ENCODE data around the gene FAM83E. TPM values are rescaled to one million over a fixed set of nuclear protein-coding genes. Genes with fewer than 3 reads are reported as not detected.
A peak's percentile ranks its signal among the peaks of the same experiment; 100 is the strongest.

The FAM83E gene
- polyA plus RNA-seq, 1 donor from 2014 or later, result 0.73 TPM

- H3K36me3 ChIP-seq (ENCODE audit: insufficient read depth, low read length), result no peaks in the 10 kb centered on the region
- H3K9ac ChIP-seq (ENCODE audit: low read length), result no peak overlapping the region
- H2AFZ ChIP-seq (ENCODE audit: low read depth, low read length), result no peak overlapping the region
- no peak overlapping the region for H3K27ac ChIP-seq (ENCODE audit: low read length)
- H3K9me3 ChIP-seq (ENCODE audit: low read length), result no peaks in the 10 kb centered on the region
- H3K79me2 ChIP-seq (replicated peaks; ENCODE audit: insufficient read depth, low read length), result no peaks in the 10 kb centered on the region
- no peak overlapping the region for H3K4me3 ChIP-seq (ENCODE audit: low read length)
- H3K4me2 ChIP-seq (ENCODE audit: low read length), result no peak overlapping the region
- TF ChIP-seq MXI1 (conservative IDR thresholded peaks at IDR 0.05; ENCODE audit: poor library complexity, severe bottlenecking), result no peak
- peaks cover 8% of the 10 kb centered on the region for H3F3A ChIP-seq (ENCODE audit: insufficient read depth, low read length, poor library complexity, severe bottlenecking)
- H4K20me1 ChIP-seq (ENCODE audit: insufficient read depth), result no peaks in the 10 kb centered on the region
- no peaks in the 10 kb centered on the region for H3K27me3 ChIP-seq (ENCODE audit: insufficient read depth, low read depth, low read length)
- H3K9me2 ChIP-seq (ENCODE audit: insufficient read depth, low read length), result no peaks in the 10 kb centered on the region
These were observed 27.0 kb upstream of the FAM83E start for GRCh38 chr19:48641850-48642249.

DNA sequence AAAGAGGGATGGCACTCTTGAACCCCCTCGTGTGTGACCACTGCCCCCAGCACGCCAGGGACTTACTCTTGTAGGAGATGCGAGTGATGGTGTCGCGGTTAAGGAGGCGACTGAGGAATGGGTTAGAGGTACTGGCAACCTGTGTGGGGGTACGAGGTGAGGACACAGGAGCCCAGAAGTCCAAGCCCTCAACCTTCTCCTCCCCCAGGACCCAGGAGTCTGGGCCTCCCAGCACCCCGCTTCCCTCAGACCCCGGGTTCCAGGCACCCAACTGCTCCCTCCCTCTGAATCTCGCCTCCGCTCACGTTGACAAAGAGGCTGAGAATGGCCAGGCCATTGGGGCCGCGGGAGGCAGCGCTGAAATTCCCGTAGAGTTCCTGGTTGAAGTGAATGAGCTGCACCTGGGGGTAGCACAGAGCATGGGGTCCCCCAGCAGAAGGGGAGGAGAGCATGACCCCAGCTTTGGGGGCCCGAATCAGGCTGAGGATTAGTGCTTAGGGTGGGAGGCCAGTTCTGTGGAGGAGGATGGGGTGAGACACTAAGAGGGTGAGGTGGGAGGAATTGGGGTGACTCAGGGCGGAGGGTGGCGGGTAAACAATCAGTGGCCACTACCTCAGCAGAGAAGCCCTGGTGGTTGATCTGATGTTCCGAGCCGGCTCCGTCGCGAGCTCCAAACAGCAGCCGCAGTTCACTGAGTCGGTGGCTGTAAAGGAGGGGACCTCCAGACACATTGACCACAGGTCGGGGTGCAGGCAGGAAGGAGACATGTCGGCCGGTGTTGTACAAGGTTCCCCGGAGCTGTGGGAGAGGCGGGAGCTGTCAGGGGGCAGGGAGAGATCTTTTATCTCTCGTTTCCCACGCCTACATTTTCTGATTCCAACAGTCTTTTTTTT, 24.9 kb upstream of the FAM83E start:
- peaks cover 8% of the 10 kb centered on the region for H3F3A ChIP-seq (ENCODE audit: insufficient read depth, low read length, poor library complexity, severe bottlenecking)
- H4K20me1 ChIP-seq (ENCODE audit: insufficient read depth), result no peaks in the 10 kb centered on the region
- TF ChIP-seq, protein P1, sequence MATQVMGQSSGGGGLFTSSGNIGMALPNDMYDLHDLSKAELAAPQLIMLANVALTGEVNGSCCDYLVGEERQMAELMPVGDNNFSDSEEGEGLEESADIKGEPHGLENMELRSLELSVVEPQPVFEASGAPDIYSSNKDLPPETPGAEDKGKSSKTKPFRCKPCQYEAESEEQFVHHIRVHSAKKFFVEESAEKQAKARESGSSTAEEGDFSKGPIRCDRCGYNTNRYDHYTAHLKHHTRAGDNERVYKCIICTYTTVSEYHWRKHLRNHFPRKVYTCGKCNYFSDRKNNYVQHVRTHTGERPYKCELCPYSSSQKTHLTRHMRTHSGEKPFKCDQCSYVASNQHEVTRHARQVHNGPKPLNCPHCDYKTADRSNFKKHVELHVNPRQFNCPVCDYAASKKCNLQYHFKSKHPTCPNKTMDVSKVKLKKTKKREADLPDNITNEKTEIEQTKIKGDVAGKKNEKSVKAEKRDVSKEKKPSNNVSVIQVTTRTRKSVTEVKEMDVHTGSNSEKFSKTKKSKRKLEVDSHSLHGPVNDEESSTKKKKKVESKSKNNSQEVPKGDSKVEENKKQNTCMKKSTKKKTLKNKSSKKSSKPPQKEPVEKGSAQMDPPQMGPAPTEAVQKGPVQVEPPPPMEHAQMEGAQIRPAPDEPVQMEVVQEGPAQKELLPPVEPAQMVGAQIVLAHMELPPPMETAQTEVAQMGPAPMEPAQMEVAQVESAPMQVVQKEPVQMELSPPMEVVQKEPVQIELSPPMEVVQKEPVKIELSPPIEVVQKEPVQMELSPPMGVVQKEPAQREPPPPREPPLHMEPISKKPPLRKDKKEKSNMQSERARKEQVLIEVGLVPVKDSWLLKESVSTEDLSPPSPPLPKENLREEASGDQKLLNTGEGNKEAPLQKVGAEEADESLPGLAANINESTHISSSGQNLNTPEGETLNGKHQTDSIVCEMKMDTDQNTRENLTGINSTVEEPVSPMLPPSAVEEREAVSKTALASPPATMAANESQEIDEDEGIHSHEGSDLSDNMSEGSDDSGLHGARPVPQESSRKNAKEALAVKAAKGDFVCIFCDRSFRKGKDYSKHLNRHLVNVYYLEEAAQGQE (IDR thresholded peaks at IDR 0.05; ENCODE audit: borderline replicate concordance), result no peak
- no peak for TF ChIP-seq EP300 (conservative IDR thresholded peaks at IDR 0.05; ENCODE audit: poor library complexity, severe bottlenecking)
- TF ChIP-seq TAF1 (IDR thresholded peaks at IDR 0.05; ENCODE audit: low read depth), result no peak
- TF ChIP-seq POLR2AphosphoS5 (IDR thresholded peaks at IDR 0.05), result no peak
- TF ChIP-seq, protein P2, sequence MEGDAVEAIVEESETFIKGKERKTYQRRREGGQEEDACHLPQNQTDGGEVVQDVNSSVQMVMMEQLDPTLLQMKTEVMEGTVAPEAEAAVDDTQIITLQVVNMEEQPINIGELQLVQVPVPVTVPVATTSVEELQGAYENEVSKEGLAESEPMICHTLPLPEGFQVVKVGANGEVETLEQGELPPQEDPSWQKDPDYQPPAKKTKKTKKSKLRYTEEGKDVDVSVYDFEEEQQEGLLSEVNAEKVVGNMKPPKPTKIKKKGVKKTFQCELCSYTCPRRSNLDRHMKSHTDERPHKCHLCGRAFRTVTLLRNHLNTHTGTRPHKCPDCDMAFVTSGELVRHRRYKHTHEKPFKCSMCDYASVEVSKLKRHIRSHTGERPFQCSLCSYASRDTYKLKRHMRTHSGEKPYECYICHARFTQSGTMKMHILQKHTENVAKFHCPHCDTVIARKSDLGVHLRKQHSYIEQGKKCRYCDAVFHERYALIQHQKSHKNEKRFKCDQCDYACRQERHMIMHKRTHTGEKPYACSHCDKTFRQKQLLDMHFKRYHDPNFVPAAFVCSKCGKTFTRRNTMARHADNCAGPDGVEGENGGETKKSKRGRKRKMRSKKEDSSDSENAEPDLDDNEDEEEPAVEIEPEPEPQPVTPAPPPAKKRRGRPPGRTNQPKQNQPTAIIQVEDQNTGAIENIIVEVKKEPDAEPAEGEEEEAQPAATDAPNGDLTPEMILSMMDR (IDR thresholded peaks at IDR 0.05; ENCODE audit: poor library complexity, severe bottlenecking), result no peak
- H3K4me3 ChIP-seq (ENCODE audit: low read length), result no peak overlapping the region
- H3K27ac ChIP-seq (ENCODE audit: low read length), result no peak overlapping the region
- H3K79me2 ChIP-seq (replicated peaks; ENCODE audit: insufficient read depth, low read length), result no peaks in the 10 kb centered on the region
- no peaks in the 10 kb centered on the region for H3K27me3 ChIP-seq (ENCODE audit: insufficient read depth, low read depth, low read length)
- H3K9ac ChIP-seq (ENCODE audit: low read length), result no peak overlapping the region
- no peaks in the 10 kb centered on the region for H3K9me3 ChIP-seq (ENCODE audit: low read length)
- no peak overlapping the region for H2AFZ ChIP-seq (ENCODE audit: low read depth, low read length)
- H3K9me2 ChIP-seq (ENCODE audit: insufficient read depth, low read length), result no peaks in the 10 kb centered on the region
- no peak overlapping the region for H3K4me2 ChIP-seq (ENCODE audit: low read length)
- no peaks in the 10 kb centered on the region for H3K36me3 ChIP-seq (ENCODE audit: insufficient read depth, low read length)

DNA sequence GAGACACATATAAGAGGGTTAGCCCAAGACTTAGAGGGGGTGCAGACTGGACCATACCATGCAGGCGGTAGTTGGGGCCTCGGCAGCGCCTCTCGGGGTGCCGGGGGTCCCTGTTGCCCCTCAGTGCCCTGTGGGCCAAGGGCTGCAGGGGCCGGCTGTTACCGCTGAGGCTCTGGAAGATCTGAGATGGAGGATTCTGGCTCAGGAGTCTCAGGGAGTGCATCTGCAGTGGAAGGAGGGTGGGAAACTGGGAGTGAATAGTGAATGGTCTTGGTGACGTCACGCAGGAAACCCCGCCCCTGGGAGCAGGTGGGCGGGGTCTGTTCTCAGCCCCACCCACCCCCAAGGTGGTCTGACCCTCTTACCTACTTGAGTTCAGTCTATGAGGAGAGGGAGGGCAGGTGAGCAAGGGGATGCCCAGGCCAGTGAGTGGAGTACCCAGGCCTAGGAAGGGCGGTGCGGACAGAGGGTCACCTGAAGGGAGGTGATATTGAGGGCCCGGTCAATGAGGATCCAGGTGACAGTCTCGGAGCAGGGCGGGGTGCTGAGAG, 24.0 kb upstream of the FAM83E start:
- Histone ChIP-seq H3K9ac (ENCODE audit: low read length) (peak overlapping the region; percentile 74), H3K27ac (ENCODE audit: low read length) (peak overlapping the region; percentile 83), H2AFZ (ENCODE audit: low read depth, low read length) (no peak overlapping the region)
- TF ChIP-seq MXI1 (conservative IDR thresholded peaks at IDR 0.05; ENCODE audit: poor library complexity, severe bottlenecking), result no peak
- no peak for TF ChIP-seq EZH2 (IDR thresholded peaks at IDR 0.05; ENCODE audit: borderline replicate concordance, insufficient read depth, low read length, poor library complexity, severe bottlenecking)
- TF ChIP-seq TAF1 (IDR thresholded peaks at IDR 0.05; ENCODE audit: low read depth), result no peak
- TF ChIP-seq, protein P2 (IDR thresholded peaks at IDR 0.05; ENCODE audit: poor library complexity, severe bottlenecking), result no peak
- TF ChIP-seq, protein P1 (IDR thresholded peaks at IDR 0.05; ENCODE audit: borderline replicate concordance), result no peak
- TF ChIP-seq POLR2AphosphoS5 (IDR thresholded peaks at IDR 0.05), result no peak
- no peak for TF ChIP-seq SMC3 (conservative IDR thresholded peaks at IDR 0.05; ENCODE audit: poor library complexity)
- no peak for TF ChIP-seq RAD21 (conservative IDR thresholded peaks at IDR 0.05)

More for the DNA sequence above, 24.0 kb upstream of the FAM83E start:
- H3K79me2 ChIP-seq (replicated peaks; ENCODE audit: insufficient read depth, low read length), result no peaks in the 10 kb centered on the region
- H4K20me1 ChIP-seq (ENCODE audit: insufficient read depth), result no peaks in the 10 kb centered on the region
- no peaks in the 10 kb centered on the region for H3K9me3 ChIP-seq (ENCODE audit: low read length)
- no peaks in the 10 kb centered on the region for H3K36me3 ChIP-seq (ENCODE audit: insufficient read depth, low read length)
- no peaks in the 10 kb centered on the region for H3K9me2 ChIP-seq (ENCODE audit: insufficient read depth, low read length)
- H3K4me2 ChIP-seq (ENCODE audit: low read length), result peak overlapping the region; percentile 86
- peak overlapping the region; percentile 66 for H3K4me3 ChIP-seq (ENCODE audit: low read length)
- no peaks in the 10 kb centered on the region for H3K27me3 ChIP-seq (ENCODE audit: insufficient read depth, low read depth, low read length)
- peaks cover 8% of the 10 kb centered on the region for H3F3A ChIP-seq (ENCODE audit: insufficient read depth, low read length, poor library complexity, severe bottlenecking)

All from neural cell (in vitro differentiated cells).